Epithelial cell of proximal tubule (primary cell): ENCODE results near the gene SLC26A4. TPM values are rescaled to one million over a fixed set of nuclear protein-coding genes. Genes with fewer than 3 reads are reported as not detected.

ENCODE experiments used
- DNase-seq: peaks from one replicate; pipeline ENCODE4 v3.0.0-alpha.2; 2011; ENCODE audit warnings: low read depth
- H3K4me3 ChIP-seq: 2 replicates; pipeline ENCODE4 v1.5.1; 2011; ENCODE audit warnings: low read depth, mild to moderate bottlenecking, low read length
- CTCF ChIP-seq: conservative IDR thresholded peaks from 2 replicates; pipeline ENCODE4 v1.5.1; 2012; ENCODE audit warnings: low read depth, mild to moderate bottlenecking, low read length
- total RNA-seq: library from RNA; depleted of rRNA; stranded (reverse); fragments of >200 nt; gene quantifications from 2 replicates; pipeline ENCODE4 v1.2.3, GENCODE V29; 2015

The SLC26A4 gene
- total RNA-seq, 1 donor from 2014 or later, result 0.35 TPM

GRCh38 chr7:107692501-107692900 is 31.9 kb downstream of the SLC26A4 start:
- no peak for DNase-seq
- H3K4me3 ChIP-seq, result no peak overlapping the region
- TF ChIP-seq CTCF, result no peak

- no peak for DNase-seq
- no peak for TF ChIP-seq CTCF
- H3K4me3 ChIP-seq, result no peak overlapping the region
Measured at GRCh38 chr7:107693396-107693795, 32.8 kb downstream of the SLC26A4 start.

- no peak for TF ChIP-seq CTCF
- DNase-seq, result no peak
- H3K4me3 ChIP-seq, result no peak overlapping the region
Measured at GRCh38 chr7:107694386-107694785, 33.8 kb downstream of the SLC26A4 start.

GRCh38 chr7:107696330-107696946 is 35.8 kb downstream of the SLC26A4 start:
- no peak for DNase-seq
- H3K4me3 ChIP-seq, result no peak overlapping the region
- TF ChIP-seq CTCF, result no peak

GRCh38 chr7:107697321-107698049 is 36.9 kb downstream of the SLC26A4 start:
- H3K4me3 ChIP-seq, result no peak overlapping the region
- TF ChIP-seq CTCF, result no peak
- DNase-seq, result no peak

- no peak overlapping the region for H3K4me3 ChIP-seq
- TF ChIP-seq CTCF, result no peak
- DNase-seq, result no peak
Measured at GRCh38 chr7:107700570-107700969, 39.9 kb downstream of the SLC26A4 start.

GRCh38 chr7:107701191-107701590 is 40.6 kb downstream of the SLC26A4 start:
- TF ChIP-seq CTCF, result no peak
- no peak for DNase-seq

More at GRCh38 chr7:107701191-107701590, 40.6 kb downstream of the SLC26A4 start:
- H3K4me3 ChIP-seq, result no peak overlapping the region
